ENCODE data around the gene EPHA4. TPM values are rescaled to one million over a fixed set of nuclear protein-coding genes. Genes with fewer than 3 reads are reported as not detected.

EPHA4 gene
- total and polyA plus RNA-seq, 12 donors = 3.4 to 51.3 (median 18.6) TPM

DNA sequence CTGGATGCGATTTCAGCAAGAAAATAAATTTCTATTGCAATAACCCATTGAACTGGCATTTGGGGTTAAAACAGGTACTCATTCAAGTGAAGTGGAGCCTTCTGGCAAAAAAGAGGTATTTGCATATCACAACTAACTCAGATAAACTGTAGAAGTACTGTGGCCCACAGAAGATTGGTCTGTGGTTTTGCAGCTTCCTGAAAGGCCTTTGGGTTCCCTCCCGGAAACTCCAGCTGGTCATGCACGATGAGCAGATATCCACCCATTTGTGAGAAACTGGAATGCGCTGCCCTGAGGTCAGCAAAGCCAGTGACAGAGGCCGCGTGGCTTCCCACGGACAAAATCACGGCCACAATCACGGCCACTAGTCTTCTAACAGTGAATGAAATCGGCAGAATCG, 106.3 kb downstream of the EPHA4 start:
- 85 to 88% methylated on average over 11 of the region's 11 CpGs for WGBS, 2 donors
- Histone ChIP-seq H3K36me3 (no peaks in the 10 kb centered on the region), H3K4me1 (peaks cover 0 to 42% (median 25%) of the 10 kb centered on the region in 9 donors), H3K27me3 (no peaks in the 10 kb centered on the region), H3K9me3 (no peaks in the 10 kb centered on the region), H3K4me3 (no peak overlapping the region), H3K27ac (no peak overlapping the region)
- DNase-seq (no peak), ATAC-seq (no peak)
- TF ChIP-seq, protein P1, sequence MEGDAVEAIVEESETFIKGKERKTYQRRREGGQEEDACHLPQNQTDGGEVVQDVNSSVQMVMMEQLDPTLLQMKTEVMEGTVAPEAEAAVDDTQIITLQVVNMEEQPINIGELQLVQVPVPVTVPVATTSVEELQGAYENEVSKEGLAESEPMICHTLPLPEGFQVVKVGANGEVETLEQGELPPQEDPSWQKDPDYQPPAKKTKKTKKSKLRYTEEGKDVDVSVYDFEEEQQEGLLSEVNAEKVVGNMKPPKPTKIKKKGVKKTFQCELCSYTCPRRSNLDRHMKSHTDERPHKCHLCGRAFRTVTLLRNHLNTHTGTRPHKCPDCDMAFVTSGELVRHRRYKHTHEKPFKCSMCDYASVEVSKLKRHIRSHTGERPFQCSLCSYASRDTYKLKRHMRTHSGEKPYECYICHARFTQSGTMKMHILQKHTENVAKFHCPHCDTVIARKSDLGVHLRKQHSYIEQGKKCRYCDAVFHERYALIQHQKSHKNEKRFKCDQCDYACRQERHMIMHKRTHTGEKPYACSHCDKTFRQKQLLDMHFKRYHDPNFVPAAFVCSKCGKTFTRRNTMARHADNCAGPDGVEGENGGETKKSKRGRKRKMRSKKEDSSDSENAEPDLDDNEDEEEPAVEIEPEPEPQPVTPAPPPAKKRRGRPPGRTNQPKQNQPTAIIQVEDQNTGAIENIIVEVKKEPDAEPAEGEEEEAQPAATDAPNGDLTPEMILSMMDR (IDR thresholded peaks at IDR 0.05) = no peak
- intact Hi-C loops (cut with DNase I) = no loop called here

DNA sequence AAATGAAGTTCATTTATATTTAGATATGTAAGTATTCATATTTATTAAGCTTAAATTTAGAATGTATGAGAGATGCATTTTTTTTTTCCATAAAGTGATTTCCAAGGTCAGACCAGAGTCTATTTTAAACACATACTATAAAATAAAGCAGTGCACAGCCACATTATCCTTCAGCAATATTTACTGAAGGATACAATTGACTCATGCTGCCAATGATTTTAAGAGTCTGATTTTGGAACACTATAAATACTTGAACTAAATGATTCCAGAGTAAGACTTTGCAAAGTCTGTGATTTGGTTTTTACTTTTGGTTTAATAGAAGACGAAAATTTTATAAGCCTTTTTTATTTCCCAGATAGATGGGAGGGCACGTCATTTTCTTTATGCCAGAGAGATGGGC, 107.1 kb downstream of the EPHA4 start:
- ATAC-seq (no peak), DNase-seq (no peak)
- WGBS, 2 donors = 92 to 96% methylated on average over 2 of the region's 2 CpGs
- H3K27ac ChIP-seq = no peak overlapping the region
- H3K4me3 ChIP-seq = no peak overlapping the region
- intact Hi-C loops (cut with DNase I) = no loop called here
- H3K9me3 ChIP-seq = no peaks in the 10 kb centered on the region
- TF ChIP-seq, protein P1 (IDR thresholded peaks at IDR 0.05) = no peak
- H3K4me1 ChIP-seq = peaks cover 0 to 44% (median 25%) of the 10 kb centered on the region in 9 donors
- no peaks in the 10 kb centered on the region for H3K27me3 ChIP-seq
- no peaks in the 10 kb centered on the region for H3K36me3 ChIP-seq

DNA sequence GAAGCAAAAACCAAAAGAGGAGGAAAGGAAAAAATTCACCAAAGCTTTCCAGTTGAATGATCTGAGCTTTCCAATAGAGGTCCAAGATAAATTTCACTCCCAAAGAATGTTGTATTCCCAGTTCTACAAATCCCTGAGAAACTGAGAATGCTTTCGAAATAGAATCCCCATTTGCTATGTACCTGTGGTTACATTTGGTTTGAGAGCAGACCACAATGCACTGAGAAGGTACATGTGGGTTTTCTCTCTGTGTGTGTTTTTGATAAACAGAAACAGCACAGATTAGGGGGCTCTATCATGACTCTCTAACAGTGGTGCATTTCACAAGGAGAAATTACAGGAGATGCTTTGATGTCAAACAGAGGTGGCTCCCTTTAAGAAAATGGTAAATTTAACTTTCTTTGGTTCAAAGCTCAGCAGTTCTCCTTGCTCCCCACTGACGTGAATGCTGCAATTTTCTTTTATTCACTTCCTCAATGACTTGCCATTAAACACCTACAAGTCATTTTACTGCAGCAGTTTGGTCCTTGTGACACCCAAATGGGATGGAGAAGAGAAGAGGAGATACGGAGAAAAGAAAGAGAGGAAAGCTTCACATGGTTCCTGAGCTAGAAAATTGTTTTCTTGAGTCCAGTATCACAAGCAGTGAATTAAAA, 108.7 kb downstream of the EPHA4 start:
- ATAC-seq (no peak), DNase-seq (no peak)
- TF ChIP-seq, protein P1 (IDR thresholded peaks at IDR 0.05) = no peak
- intact Hi-C loops (cut with DNase I) = no loop called here
- no peaks in the 10 kb centered on the region for H3K27me3 ChIP-seq
- peaks cover 0 to 47% (median 22%) of the 10 kb centered on the region in 9 donors for H3K4me1 ChIP-seq
- H3K36me3 ChIP-seq = no peaks in the 10 kb centered on the region
- no peak overlapping the region for H3K4me3 ChIP-seq
- WGBS, 2 donors = 85 to 88% methylated on average over 3 of the region's 3 CpGs
- H3K27ac ChIP-seq = no peak overlapping the region
- no peaks in the 10 kb centered on the region for H3K9me3 ChIP-seq

DNA sequence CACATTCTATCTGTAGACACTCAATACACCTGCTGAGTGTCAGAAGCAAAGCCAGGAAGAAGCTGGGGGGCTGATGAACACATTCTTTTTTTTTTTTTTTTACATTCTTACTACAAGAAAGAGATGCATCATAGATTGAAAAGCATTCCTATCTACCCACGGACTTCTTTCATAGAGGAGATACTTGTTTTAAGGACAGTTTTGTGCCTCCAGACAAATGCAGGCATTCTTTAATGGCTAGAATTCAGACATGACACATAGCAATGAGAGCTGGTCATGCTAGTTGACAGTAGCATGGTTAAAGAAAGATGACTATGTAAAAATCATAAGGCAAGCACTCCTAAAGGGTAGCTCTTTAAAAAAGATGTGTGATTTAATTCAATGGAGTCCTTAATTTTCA, 110.2 kb downstream of the EPHA4 start:
- WGBS, 2 donors = 87 to 88% methylated on average over 1 of the region's 1 CpG
- TF ChIP-seq, protein P1 (IDR thresholded peaks at IDR 0.05) = no peak
- peaks cover 0 to 5% (median 0%) of the 10 kb centered on the region in 9 donors for H3K36me3 ChIP-seq
- no peaks in the 10 kb centered on the region for H3K27me3 ChIP-seq
- no peaks in the 10 kb centered on the region for H3K9me3 ChIP-seq
- peaks cover 0 to 33% (median 10%) of the 10 kb centered on the region in 9 donors for H3K4me1 ChIP-seq
- ATAC-seq (no peak), DNase-seq (no peak)
- intact Hi-C loops (cut with DNase I) = no loop called here
- no peak overlapping the region for H3K4me3 ChIP-seq
- H3K27ac ChIP-seq = no peak overlapping the region
